Ishikawa (cell line): ENCODE data around the gene NEBL.

ENCODE experiments used
- CEBPB ChIP-seq: IDR thresholded peaks from 2 replicates; pipeline ENCODE4 v1.6.1; 2012
- CREB1 ChIP-seq: IDR thresholded peaks from 2 replicates; pipeline ENCODE4 v1.6.1; 2012; ENCODE audit warnings: low read depth
- EGR1 ChIP-seq: IDR thresholded peaks from 2 replicates; pipeline ENCODE4 v1.6.1; 2012
- EP300 ChIP-seq: IDR thresholded peaks from 2 replicates; pipeline ENCODE4 v1.6.1; 2012; ENCODE audit warnings: borderline replicate concordance
- FOXM1 ChIP-seq: IDR thresholded peaks from 2 replicates; pipeline ENCODE4 v1.6.1; 2012; ENCODE audit warnings: low read depth, borderline replicate concordance
- MAX ChIP-seq: IDR thresholded peaks from 2 replicates; pipeline ENCODE4 v1.6.1; 2012
- NFIC ChIP-seq: IDR thresholded peaks from 2 replicates; pipeline ENCODE4 v1.6.1; 2012
- RAD21 ChIP-seq: IDR thresholded peaks from 2 replicates; pipeline ENCODE4 v1.6.1; 2012; ENCODE audit warnings: low read depth
- REST ChIP-seq: IDR thresholded peaks from 2 replicates; pipeline ENCODE4 v1.6.1; 2012; ENCODE audit warnings: low read depth, mild to moderate bottlenecking
- TAF1 ChIP-seq: IDR thresholded peaks from 2 replicates; pipeline ENCODE4 v1.6.1; 2012; ENCODE audit warnings: low read depth, mild to moderate bottlenecking
- TCF12 ChIP-seq: IDR thresholded peaks from 2 replicates; pipeline ENCODE4 v1.6.1; 2012; ENCODE audit warnings: low read depth
- TEAD4 ChIP-seq: IDR thresholded peaks from 2 replicates; pipeline ENCODE4 v1.6.1; 2012
- USF1 ChIP-seq: IDR thresholded peaks from 2 replicates; pipeline ENCODE4 v1.6.1; 2012
- YY1 ChIP-seq: IDR thresholded peaks from 2 replicates; pipeline ENCODE4 v1.6.1; 2012; ENCODE audit warnings: low read depth
- ZBTB7A ChIP-seq: IDR thresholded peaks from 2 replicates; pipeline ENCODE4 v1.6.1; 2012; ENCODE audit warnings: low read depth

Gene NEBL

GRCh38 chr10:20846263-20846662 is 50.8 kb downstream of the NEBL start:
- TF ChIP-seq USF1 (no peak), MAX (no peak), TAF1 (no peak), EGR1 (no peak), TEAD4 (no peak), CEBPB (no peak), TCF12 (no peak), CREB1 (no peak), YY1 (no peak)

- TF ChIP-seq CEBPB (no peak), TEAD4 (no peak), ZBTB7A (no peak), RAD21 (no peak), CREB1 (no peak), NFIC (no peak), EP300 (no peak), REST (no peak)
These were observed 55.7 kb downstream of the NEBL start for GRCh38 chr10:20841419-20841818.

GRCh38 chr10:20839910-20840309 is 57.2 kb downstream of the NEBL start:
- TF ChIP-seq TAF1 (no peak), NFIC (no peak), EGR1 (no peak), YY1 (no peak)

GRCh38 chr10:20839141-20839540 is 58.0 kb downstream of the NEBL start:
- no peak for TF ChIP-seq EGR1
- no peak for TF ChIP-seq TAF1
- no peak for TF ChIP-seq TCF12
- TF ChIP-seq EP300, result no peak
- TF ChIP-seq USF1, result no peak
- TF ChIP-seq TEAD4, result no peak
- TF ChIP-seq CREB1, result no peak
- no peak for TF ChIP-seq MAX

GRCh38 chr10:20836401-20836800 is 60.7 kb downstream of the NEBL start:
- TF ChIP-seq TAF1, result no peak
- TF ChIP-seq NFIC, result no peak
- TF ChIP-seq ZBTB7A, result no peak
- no peak for TF ChIP-seq EGR1
- TF ChIP-seq REST, result no peak
- TF ChIP-seq FOXM1, result no peak
- TF ChIP-seq CEBPB, result no peak
- TF ChIP-seq TEAD4, result no peak

GRCh38 chr10:20835335-20835734 is 61.8 kb downstream of the NEBL start:
- TF ChIP-seq TEAD4 (no peak), REST (no peak), USF1 (no peak), ZBTB7A (no peak)
